ENCODE data around the gene ACTR1A. TPM values are rescaled to one million over a fixed set of nuclear protein-coding genes. Genes with fewer than 3 reads are reported as not detected.

The ACTR1A gene
- total RNA-seq, 1 experiment from 2014 or later = 85.6 TPM

Small RNA genes lying within 50 kb of the gene (small RNA-seq; reads per million reads assigned to genes)
- gene MIR146B = 0.48 to 42.9 reads per million in 2 experiments

Other genes with a start within 250 kb of the ACTR1A start
- 10.3 and 13.0 TPM in 2 replicates for gene NFKB2, start 107.0 kb downstream of the ACTR1A start, total RNA-seq (2014; rRNA removed; shearing (Covaris generic))
- 0.40 and 0.61 TPM in 2 replicates for gene PSD, start 83.9 kb downstream of the ACTR1A start, total RNA-seq (2014; rRNA removed; shearing (Covaris generic))
- gene FBXL15, start 81.9 kb downstream of the ACTR1A start, total RNA-seq (2014; rRNA removed; shearing (Covaris generic)) = 6.5 and 8.4 TPM in 2 replicates
- 24.3 and 26.6 TPM in 2 replicates for gene CUEDC2, start 70.1 kb downstream of the ACTR1A start, total RNA-seq (2014; rRNA removed; shearing (Covaris generic))
- not detected in 2 replicates for gene C10orf95, start 51.2 kb downstream of the ACTR1A start, total RNA-seq (2014; rRNA removed; shearing (Covaris generic))
- 1.8 TPM in 2 replicates for gene SUFU, start 1.3 kb upstream of the ACTR1A start, total RNA-seq (2014; rRNA removed; shearing (Covaris generic))
- gene TRIM8, start 141.8 kb upstream of the ACTR1A start, total RNA-seq (2014; rRNA removed; shearing (Covaris generic)) = 11.7 and 21.6 TPM in 2 replicates
- 2.6 and 2.8 TPM in 2 replicates for gene ARL3, start 211.7 kb upstream of the ACTR1A start, total RNA-seq (2014; rRNA removed; shearing (Covaris generic))
- gene SFXN2, start 211.9 kb upstream of the ACTR1A start, total RNA-seq (2014; rRNA removed; shearing (Covaris generic)) = 2.3 and 5.0 TPM in 2 replicates
- gene WBP1L, start 241.2 kb upstream of the ACTR1A start, total RNA-seq (2014; rRNA removed; shearing (Covaris generic)) = 12.8 TPM in 2 replicates

Measured in SK-MEL-5 (cell line).